Testis (tissue), 2 donors: Measurements from ENCODE around the gene VAMP8.

ENCODE experiments used
- CTCF ChIP-seq, 3 experiments: fragments of 450-650 bp in 2 of 3; fragments of 200-600 bp in 1 of 3; sonication (generic) in 1 of 3; IDR thresholded peaks; one replicate each; pipeline ENCODE4 v1.5.1; 2016 to 2019; ENCODE audit warnings: antibody characterized with exemption in 3 of 3, mild to moderate bottlenecking in 2 of 3, moderate library complexity in 1 of 3
- POLR2A ChIP-seq: fragments of 450-650 bp; IDR thresholded peaks from one replicate; pipeline ENCODE4 v1.6.1; 2017; ENCODE audit warnings: antibody characterized with exemption, mild to moderate bottlenecking, moderate library complexity

GRCh38 chr2:85619617-85620016, 42.2 kb downstream of the VAMP8 start:
- TF ChIP-seq CTCF (IDR thresholded peaks at IDR 0.05) (no peak), POLR2A (no peak)
